ENCODE results near the gene WDPCP.
"Not testable (repeated sequence)": the region's sequence is repeated elsewhere in the genome, so short reads cannot be mapped to it uniquely, and the experiment has no call there.

Gene WDPCP

DNA sequence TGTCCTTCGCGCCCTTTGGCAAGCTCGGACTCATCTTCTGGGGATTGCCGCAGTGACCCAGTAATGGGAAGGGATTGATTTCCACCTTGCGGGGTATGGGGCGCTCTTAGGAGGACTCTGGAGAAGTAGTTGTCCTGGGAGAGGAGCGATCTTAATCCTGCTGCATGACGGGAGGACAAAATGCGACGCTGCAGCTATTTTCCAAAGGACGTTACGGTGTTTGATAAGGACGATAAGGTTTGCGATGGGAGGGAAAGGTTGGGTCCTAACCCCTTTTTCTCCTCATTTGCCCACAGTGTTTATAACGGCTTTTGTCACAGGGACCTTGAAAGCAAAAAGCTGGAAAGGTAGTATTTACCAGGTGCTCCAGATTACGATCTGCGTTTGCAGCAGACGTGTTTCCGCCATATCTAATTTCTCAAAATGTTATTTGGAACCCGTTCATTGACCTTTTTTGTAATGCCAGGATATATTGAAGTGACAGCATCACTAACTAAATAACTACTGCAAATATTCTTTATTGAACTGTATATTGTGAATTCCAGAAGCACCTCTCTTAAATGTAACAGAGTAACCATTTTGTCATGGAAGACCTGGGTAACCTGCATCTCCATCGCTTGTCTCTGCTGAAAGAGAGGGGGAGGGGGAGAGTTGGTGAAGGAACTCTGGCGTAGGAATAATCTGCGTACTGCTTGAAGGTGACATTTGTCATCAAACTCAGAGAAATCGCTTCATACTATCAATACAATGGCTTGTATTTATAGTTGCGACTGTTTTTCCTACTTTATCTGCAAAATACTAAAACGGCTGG lies 1.1 kb upstream of the WDPCP start:
- peak; percentile 3 for DNase-seq

DNA sequence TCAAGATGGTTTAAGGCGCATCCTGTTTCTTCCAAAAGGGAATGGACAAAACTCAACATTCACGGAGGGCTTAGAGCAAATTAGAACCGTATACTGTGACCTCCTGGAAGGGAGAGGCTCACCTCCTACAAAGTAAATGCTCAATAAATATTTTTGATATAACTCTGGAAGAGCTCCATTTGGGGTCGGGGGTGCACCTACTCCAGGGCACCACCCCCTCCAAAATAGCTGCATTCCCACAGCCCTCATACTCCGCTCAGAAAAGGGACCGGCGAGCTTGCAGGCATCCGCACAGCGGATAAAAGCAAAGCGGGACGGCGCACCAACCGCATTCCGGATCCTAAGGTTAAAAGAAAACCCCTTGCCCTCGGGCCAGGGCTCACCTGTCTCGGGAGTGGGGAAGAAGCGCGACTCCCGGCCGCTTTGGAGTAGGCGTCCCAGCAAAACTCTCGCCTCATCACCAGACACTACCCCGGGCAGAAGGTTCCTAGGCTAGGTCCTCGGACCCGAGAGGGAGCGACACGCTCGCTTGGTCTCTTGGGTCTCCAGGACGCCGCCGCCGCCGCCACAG lies 378 bp downstream of the WDPCP start:
- DNase-seq = peak; percentile 17

DNA sequence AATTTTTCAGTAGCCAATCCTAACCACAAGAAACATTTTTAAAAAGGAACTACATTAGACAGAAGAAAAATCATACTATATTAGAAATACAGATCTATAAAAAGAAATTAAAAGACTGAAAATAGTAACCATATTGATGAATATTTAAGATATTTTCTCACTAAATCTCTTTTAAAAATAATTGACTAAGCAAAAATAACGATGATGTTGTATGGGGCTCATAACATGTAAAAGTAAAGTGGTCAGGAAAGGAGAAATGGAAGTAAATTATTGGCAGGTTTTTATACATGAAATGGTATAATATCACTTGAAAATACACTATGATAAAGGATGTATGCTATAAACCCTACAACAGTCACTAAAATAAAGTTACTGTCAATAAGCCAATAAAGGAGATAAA lies 5.4 kb downstream of the WDPCP start:
- DNase-seq = no peak

DNA sequence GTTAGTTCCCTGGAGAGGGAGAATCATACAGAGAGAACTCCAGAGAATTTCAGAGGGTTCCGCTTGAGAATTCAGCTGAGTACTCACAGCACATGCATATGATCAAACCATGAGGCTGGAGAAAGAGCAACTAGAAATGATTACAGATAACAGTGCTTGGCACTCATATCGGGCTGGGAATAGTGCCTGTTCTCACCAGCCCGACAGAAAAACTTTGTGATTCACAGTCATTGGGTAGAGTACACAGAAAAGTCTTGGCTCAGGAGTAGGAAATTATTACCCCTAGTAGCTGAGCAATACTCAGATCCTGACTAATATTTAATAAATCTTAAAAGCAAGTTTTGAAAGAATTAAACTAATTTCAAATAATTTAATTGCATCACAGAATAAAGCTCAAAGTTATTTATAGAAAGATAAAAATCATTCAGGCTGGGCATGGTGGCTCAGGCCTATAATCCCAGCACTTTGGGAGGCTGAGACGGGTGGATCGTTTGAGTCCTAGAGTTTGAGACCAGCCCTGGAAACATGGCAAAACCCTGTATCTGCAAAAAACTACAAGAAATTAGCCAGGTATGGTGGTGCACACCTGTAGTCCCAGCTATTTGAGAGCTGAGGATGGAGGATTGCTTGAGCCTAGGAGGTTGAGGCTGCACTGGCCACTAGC lies 6.8 kb downstream of the WDPCP start:
- no peak for DNase-seq

DNA sequence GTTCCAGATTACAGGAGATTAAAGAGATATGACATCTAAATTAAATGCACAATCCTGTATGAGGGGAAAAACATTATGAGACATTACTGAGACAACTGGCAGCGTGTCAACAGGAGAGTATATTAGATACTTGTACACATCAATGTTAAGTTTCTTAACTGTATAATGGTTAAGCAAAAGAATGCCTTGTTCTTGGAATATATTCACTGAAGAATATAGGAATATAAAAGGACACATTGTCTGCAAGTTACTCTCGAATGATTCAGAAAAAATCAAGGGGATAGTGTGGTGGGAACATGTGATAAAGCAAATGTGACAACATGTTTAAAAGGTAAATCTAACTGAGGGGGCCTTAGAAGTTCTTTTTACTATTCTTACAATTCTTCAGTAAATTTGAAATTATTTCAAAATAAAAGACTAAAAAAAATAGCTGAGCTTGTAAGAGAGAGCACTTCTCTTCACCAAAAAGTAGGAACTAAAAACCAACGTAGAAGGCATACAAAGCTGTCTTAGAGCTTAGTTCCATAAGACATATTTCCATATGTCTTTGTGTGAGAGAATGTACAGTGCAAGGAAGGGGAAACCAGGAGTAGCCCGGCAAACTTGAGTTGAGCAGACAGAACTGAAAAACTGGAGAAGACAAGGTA lies 7.5 kb downstream of the WDPCP start:
- no peak for DNase-seq

DNA sequence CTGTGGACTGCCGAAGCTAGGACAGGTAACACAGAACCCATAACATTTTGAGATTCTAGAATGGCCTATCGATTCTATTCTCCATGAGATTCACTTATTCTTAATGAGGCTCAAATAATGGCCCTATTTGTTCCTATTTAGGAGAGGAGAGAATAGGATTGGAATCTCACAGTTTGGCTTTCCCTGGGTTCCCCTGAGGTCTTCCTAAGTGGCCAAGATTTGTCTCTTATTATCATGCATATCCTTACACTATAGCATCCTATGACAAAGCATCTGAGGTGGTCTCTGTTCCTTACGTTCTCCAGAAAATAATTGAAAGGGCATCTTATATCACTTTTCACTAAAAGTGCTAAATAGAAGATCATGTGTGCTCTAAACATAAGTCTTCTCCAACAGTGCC lies 9.5 kb downstream of the WDPCP start:
- no peak for DNase-seq

DNA sequence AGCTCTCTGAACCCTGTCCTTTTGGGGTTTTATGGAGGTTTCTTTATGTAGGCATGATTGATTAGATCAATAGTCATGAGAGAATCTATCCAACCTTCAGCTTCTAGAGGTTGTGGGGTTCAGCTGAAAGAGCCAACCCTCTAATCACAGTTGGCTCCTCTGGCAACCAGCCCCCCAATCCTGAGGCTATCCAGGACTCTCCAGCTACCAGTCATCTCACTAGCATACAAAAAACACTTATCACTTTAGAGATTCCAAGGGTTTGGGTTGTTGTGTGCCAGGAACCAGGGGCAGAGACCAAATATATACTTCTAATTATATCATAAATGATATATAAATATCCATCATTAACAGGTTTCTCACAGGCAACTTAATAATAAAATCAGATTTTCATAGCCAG lies 11.7 kb downstream of the WDPCP start:
- DNase-seq = no peak

DNA sequence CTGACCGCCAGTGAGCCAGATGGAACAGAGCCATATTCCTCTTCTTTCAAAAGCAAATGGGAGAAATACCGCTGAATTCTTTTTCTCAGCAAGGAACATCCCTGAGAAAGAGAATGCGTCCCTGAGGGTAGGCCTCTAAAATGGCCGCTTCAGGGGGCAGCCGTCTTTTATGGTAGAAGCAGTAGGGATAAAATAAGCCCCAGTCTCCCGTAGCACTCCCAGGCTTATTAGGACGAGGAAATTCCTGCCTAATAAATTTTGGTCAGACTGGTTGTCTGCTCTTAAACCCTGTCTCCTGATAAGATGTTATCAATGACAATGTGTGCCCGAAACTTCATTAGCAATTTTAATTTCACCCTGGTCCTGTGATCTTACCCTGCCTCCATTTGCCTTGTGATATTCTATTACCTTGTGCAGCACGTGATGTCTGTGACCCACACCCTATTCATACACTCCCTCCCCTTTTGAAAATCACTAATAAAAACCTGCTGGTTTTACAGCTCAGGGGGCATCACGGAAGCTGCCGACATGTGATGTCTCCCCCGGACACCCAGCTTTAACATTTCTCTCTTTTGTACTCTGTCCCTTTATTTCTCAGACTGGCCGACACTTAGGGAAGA lies 14.4 kb downstream of the WDPCP start:
- not testable (repeated sequence) for DNase-seq

DNA sequence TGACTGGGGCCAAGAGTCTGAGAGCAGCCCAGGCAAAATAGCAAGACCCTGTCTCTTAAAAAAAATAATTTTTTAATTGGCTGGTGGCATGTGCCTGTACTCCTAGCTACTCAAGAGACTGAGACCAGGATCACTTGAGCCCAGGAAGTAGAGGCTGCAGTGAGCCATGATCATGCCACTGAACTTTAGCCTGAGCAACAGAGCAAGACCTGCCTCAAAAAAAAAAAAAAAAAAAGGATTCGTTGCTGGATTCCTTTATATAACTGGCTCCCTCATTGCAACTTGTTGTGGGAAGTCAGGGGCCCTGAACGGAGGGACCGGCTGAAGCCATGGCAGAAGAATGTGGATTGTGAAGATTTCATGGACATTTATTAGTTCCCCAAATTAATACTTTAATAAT lies 15.3 kb downstream of the WDPCP start:
- DNase-seq = not testable (repeated sequence)

DNA sequence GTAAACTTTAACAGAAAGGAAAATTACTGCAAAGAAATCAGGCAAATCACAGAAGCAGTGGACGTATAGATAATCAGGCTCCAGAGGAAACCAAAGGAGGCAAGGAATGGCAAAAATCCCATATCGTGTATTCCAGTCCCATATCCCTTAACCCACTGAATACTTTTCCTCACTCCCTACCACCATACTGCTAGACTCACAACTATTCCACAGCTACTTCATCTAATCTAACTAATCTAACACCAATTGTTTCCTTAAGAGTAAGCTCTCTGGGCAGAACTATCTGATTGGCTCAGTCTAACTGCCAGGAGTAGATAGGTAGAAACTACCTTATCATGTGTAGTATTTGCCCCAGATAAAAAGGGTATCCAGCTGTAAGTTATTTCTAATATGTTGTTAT lies 16.3 kb downstream of the WDPCP start:
- DNase-seq = no peak

DNA sequence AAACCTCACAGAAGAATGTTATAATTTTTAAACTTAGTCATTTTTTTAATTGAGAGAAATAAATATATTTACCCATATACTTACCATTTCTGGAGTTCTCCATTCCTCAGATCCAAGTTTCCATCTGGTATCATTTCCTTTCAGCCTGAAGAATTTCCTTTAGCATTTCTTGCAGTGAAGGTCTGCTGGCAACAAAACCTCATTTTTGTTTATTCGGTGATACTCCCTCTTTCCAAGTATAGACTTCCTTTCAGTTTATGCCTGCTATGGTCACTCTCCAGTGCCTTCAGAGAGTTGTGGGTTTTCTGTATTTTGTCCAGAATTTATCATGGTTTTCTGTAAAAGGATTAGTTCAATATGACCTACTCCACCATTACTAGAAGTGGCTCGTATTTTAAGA lies 17.0 kb downstream of the WDPCP start:
- no peak for DNase-seq

DNA sequence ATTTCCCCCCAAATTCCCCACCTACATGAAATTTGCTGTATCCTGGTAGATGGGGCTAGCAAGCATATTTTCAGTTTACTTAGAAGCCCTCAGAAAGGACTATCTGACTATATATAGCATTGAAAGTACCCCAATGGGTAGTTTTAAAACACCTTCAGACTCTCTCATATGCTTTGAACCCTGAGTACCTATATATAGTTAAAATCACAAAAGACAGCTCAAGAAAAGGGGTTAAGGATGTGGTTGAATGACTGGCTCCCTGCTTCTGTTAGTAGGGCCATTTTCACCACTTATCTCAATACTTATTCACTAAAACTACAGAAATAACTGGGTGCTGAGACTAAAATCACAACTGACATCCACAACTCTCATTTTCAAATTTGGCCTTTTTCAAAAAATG lies 18.5 kb downstream of the WDPCP start:
- DNase-seq = no peak

DNA sequence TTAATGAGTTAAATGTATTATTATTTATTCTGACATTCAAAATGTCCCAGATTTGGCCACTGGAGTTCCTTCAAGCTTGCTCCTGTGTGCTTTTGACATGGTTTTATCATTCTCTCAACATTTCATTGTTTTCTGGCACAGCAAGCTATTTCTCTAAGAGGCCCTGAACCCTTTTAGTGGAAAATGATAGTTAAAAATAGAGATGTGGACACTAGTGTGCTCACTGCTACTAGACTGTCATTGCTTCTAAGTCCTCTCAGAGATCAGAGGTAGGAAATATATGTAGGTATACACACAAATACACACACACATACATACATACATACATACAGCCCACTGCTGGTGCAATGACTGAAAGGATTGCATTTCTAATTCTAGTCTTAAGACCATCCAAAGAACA lies 25.5 kb downstream of the WDPCP start:
- no peak for DNase-seq

DNA sequence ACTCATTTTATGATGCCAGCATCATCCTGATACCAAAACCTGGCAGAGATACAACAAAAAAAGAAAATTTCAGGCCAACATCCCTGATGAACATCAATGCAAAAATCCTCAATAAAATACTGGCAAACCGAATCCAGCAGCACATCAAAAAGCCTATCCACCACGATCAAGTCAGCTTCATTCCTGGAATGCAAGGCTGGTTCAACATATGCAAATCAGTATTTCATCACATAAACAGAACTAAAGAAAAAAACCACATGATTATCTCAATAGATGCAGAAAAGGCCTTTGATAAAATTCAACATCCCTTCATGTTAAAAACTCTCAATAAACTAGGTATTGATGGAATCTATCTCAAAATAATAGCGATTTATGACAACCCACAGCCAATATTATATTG lies 29.4 kb downstream of the WDPCP start:
- not testable (repeated sequence) for DNase-seq

DNA sequence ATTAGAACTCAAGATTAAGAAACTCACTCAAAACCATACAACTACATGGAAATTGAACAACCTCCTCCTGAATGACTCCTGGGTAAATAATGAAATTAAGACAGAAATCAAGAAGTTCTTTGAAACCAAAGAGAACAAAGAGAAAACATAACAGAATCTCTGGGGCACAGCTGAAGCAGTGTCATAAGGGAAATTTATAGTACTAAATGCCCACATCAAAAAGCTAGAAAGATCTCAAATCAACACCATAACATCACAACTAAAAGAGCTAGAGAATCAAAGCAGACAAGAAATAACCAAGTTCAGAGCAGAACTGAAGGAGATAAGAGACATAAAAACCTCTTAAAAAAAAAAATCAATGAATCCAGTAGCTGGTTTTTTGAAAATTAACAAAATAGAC lies 30.5 kb downstream of the WDPCP start:
- not testable (repeated sequence) for DNase-seq

DNA sequence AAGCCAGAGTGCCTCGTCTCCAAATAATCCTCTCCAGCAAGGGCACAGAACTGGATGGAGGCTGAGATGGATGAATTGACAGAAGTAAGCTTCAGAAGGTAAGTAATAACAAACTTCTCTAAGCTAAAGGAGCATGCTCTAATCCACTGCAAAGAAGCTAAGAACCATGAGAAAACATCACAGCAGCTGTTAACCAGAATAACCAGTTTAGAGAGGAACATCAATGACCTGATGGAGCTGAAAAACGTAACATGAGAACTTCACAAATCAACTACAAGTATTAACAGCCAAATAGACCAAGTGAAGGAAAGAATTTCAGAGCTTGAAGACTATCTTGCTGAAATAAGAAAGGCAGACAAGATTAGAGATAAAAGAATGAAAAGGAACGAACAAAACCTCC lies 32.3 kb downstream of the WDPCP start:
- DNase-seq = no peak

DNA sequence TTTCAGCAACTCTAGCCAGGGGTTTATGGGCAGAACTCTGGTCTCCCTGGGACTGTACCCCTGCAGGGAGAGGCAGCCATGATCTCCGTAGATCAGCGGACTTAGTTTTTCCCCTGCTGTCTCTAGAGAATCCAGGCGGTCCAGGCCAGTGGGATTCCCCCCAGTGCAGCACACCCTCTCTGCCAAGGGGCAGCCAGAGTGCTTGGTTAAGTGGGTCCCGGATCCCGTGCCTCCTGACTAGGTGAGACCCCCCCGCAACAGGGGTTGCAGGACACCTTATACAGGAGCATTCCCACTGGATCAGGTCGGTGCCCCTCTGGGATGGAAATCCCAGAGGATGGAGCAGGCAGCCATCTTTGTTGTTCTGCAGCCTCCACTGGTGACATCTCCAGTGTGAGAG lies 33.0 kb downstream of the WDPCP start:
- DNase-seq = no peak

DNA sequence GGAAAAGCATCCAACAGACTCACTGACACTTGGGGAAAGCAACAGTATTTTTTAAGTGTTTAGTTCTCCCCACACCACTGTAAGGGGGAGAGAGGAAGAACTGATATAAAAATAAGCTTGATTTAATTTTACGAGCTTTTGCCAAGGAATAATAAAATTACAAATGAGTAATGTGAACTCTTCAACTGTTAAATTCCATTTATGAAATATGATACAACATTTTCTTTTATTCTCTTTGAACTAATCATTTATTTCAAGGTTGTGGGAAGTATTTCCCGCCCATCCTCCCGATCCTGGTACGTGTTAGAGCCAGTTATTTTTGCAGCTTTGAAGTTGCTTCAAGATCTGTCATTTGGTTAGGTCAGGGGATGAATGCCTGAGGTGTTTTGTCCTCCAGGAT lies 35.2 kb downstream of the WDPCP start:
- no peak for DNase-seq

DNA sequence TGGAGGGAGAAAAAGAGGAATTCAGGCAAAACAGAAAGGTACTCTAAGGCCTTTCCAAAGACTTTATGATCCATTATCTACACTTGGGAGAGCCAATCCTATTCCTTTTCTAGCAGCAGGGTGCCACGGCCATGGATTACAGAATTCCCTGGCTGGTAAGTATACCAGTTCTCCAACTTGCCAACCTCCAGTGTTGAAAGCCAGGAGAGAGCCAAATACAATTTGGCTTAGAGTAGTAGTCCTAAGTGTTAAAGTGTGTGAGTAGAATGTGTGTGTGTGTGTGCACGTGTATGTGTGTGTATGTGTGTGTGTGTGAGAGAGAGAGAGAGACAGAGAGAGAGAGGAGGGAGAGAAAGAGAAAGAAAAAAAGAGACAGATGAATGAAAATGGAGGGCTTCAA lies 43.3 kb downstream of the WDPCP start:
- DNase-seq = no peak

DNA sequence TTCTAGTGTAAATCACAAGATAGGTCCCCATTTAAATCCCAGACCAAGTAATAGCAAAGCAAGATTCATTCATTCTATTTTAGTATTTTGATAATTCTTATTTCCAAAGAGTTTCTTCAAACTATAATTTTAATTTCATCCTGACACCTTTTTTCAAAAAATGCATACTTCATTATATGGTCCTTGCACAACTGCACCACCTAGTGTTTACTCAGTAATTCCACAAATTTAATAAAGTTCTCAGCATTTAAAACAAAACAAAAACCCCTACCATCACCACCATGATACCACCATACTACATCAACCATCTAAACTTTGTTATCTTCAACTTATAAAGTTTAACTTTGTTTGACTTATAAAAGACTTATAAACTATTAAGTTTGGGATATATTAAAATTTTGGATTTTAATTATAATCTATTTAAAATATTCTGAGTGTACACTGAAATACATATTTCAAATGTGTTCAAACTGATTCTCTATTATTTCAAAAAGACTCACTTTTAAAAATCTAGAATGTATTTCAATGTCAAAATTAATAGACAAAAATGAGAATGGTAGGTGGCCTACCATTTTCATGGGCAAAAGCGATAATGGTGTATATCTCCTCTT lies 44.2 kb downstream of the WDPCP start:
- no peak for DNase-seq

DNA sequence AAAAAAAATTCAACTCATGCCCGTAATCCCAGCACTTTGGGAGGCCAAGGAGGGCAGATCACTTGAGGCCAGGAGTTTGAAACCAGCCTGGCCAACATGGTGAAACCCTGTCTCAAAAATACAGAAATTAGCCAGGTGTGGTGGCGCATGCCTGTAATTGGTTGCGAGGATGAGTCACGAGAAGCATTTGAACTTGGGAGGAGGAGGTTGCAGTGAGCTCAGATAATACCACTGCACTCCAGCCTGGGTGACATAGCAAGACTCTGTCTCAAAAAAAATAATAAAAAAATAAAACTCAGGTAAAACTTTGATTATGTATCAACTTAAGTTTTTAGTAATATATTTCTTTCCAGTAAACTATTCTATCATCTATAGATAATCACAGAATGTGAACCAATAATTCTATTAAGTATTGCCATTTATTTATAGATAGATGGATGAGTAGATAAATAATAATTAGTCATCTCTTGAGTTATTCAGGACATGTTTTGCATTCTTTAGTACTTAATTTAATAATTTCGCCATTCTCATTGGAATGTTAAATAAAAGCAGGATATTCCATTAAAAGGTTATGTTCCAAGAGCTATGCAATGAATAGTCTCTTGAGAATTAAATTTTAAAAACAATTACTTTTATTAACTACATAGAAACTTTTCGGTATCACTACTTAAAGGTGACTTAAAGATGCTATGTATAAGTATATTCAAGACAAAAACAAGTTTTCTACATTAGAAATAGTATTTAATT lies 48.7 kb downstream of the WDPCP start:
- no peak for DNase-seq

DNA sequence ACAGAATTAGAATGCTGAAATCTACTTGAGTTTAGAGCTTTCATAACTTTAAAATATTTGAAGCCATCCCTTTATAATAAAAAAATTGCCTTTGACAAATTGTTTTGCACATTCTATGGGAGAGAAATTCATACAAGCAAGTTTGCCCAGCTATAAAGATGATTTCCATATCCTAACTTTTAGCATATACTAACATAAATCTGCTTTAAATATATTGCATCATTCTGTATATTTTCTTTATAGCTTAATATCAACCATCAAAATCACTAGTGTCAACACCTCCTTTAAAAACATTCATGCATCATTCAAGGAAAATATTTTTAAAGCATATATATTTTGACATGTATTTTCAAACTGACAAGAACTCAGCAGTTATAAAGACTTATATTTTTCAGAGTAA lies 49.9 kb downstream of the WDPCP start:
- no peak for DNase-seq
